Activated T-helper 9 cell treated with anti-CD3 and anti-CD28 coated beads, Interleukin-2, amount 50 U/mL, for 16 hours (primary cell): ENCODE results near the gene ZNF146.
"Not testable (repeated sequence)": the region's sequence is repeated elsewhere in the genome, so short reads cannot be mapped to it uniquely, and the experiment has no call there.

Source experiments
- DNase-seq: peaks from one replicate; pipeline ENCODE4 v3.0.0-alpha.2; 2020; ENCODE audit warnings: low read depth

ZNF146 gene

DNA sequence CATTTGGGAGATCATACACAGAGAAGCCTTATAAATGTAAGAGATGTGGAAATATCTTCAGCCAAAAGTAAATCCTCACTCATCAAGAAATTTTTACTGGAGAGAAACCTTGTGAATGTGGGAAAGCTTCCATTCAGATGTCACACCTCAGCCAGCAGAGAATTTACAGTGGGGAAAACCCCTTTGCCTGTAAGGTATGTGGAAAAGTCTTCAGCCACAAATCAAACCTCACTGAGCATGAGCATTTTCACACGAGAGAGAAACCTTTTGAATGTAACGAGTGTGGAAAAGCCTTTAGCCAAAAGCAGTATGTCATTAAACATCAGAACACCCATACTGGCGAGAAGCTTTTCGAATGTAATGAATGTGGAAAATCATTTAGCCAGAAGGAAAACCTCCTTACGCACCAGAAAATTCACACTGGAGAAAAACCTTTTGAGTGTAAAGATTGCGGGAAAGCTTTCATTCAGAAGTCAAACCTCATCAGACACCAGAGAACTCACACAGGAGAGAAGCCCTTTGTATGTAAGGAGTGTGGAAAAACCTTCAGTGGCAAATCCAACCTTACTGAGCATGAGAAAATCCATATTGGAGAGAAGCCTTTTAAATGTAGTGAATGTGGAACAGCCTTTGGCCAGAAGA, 21.5 kb downstream of the ZNF146 start:
- no peak for DNase-seq

- DNase-seq = no peak
Measured at GRCh38 chr19:36236946-36237310, 22.0 kb downstream of the ZNF146 start.

DNA sequence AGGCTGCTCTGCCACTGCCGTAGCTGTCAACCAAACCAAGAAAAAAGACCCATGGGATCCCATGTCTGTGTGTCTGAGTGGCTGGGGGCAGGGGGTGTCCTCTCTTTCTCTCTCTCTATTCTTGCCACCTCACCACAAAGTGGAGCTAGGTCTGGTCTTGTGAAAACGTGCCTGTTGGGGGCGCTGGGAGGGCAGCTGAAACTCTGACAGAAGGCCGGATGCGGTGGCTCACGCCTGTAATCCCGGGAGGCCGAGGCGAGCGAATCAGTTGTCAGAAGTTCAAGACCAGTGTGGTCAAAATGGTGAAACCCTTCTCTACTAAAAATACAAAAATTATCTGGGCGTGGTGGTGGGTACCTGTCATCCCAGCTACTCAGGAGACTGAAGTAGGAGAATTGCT, 29.2 kb downstream of the ZNF146 start:
- no peak for DNase-seq

GRCh38 chr19:36245210-36246005, 30.5 kb downstream of the ZNF146 start:
- DNase-seq = no peak

DNA sequence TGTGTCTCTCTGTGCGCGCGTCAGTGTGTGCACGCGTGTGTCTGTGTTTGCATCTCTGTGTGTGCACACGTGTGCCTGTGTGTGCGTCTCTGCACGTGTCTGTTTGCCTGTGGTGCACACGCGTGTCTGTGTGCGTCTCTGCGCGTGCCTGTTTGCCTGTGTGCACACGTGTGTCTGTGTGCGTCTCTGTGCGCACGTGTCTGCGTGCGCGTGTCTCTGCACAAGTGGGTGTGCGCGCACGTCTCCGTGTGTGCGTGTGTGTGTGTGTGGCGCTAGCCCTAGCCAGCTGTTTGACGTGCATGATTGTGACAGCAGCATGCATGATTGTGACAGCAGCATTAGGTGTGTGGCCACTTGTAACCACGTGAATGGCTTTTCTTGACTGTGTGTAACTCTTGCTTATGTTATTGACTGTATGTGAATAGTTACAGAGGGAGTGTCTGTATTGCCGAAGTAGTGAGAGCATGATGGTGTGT, 31.1 kb downstream of the ZNF146 start:
- no peak for DNase-seq

- no peak for DNase-seq
Measured at GRCh38 chr19:36252047-36252446, 37.1 kb downstream of the ZNF146 start.

GRCh38 chr19:36254848-36255247, 39.9 kb downstream of the ZNF146 start:
- no peak for DNase-seq

GRCh38 chr19:36255316-36255715, 40.4 kb downstream of the ZNF146 start:
- DNase-seq = no peak

DNA sequence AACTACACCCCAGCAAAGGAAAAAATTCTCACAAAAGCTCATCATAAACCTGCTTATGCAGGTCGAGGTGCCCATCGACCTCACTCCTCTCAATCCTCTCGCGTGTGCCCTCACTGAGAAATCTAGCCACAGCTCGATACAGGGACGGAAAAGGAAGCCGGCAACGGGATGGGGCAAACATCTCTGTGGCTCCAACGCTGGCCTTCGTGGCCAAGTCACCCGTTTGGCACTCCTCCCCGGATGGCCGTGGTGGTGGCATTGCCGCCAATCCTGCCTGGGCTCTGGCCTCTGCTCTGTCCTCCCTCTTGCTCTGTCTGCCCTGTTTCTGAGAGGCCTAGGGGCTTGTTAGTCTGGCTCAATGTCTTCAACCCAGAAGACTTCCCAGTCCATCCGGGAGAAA, 41.2 kb downstream of the ZNF146 start:
- no peak for DNase-seq

- DNase-seq = no peak
Measured at GRCh38 chr19:36256853-36257519, 42.1 kb downstream of the ZNF146 start.

DNA sequence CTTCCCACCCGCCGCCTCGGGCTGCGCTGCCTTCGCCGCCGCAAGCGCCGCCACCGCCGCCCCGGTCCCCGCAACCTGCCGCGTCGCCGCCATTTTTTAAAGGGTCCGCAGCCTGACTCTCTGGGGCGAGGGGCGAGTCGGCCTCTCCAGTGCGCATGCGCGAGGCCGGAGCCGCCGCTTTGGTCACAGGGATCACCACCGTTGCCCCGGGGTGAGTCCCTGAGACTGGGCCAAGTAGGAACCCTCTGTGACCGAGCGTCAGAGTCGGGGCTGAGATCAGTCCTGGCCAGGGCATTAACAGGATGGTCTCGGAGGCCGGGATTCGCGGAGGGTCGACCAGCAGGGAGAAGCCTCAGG, 42.6 kb downstream of the ZNF146 start:
- no peak for DNase-seq

GRCh38 chr19:36258028-36258875, 43.3 kb downstream of the ZNF146 start:
- DNase-seq = no peak

DNA sequence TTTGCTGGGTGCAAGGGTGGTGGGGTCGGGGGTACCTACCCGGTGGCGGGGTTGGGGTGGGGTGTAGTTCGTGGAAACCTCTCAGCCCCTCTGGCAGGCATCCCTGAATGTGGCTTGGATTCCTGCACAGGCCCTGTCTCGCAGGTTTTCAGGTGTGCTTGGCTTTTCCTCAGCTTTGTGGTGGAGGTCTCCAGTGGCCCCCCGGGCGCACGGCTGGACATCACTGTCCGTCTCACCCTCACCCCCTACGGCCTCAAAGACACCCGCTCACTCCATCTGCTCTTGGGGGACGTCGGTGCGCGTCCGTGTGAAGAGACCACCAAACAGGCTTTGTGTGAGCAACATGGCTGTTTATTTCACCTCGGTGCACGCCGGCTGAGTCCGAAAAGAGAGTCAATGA, 44.3 kb downstream of the ZNF146 start:
- no peak for DNase-seq

GRCh38 chr19:36265064-36265463, 50.2 kb downstream of the ZNF146 start:
- DNase-seq = no peak

GRCh38 chr19:36265856-36266374, 51.0 kb downstream of the ZNF146 start:
- DNase-seq = no peak

DNA sequence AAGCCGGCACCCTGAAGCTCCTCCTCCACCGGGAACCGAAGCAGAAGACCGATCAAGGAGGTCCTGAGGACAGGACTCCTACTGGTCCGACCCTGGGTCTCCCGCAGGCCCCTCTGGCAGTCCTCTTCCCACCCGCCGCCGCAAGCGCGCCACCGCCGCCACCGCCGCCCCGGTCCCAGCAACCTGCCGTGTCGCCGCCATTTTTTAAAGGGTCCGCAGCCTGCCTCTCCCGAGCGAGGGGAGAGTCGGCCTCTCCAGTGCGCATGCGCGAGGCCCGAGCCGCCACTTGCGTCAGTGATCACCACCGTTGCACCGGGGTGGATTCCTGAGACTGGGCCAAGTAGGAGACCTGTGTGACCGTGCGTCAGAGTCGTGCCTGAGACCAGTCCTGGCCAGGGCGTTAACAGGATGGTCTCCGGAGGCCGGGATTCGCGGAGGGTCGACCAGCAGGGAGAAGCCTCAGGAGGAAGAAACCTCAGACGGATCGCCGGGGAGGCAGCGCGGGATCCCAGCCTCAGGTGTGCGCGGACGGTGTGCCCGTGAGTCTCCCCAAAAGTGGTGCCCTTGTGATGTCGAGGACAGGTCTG, 51.6 kb downstream of the ZNF146 start:
- no peak for DNase-seq

GRCh38 chr19:36267061-36267845, 52.3 kb downstream of the ZNF146 start:
- no peak for DNase-seq

DNA sequence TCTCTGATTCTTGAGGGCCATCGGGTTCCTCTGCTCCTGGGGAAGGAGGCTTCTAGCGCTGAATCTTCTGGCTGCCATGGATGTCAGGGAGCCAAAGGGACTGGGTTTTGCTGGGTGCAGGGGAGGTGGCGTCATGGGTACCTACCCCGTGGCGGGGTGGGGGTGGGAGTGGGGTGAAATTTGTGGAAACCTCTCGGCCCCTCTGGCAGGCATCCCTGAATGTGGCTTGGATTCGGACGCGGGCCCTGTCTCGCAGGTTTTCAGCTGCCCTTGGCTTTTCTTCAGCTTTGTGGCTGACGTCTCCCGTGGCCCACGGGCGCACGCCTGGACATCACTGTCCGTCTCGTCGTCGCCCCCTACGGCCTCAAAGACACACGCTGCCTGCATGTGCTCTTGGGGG, 53.2 kb downstream of the ZNF146 start:
- DNase-seq = not testable (repeated sequence)

DNA sequence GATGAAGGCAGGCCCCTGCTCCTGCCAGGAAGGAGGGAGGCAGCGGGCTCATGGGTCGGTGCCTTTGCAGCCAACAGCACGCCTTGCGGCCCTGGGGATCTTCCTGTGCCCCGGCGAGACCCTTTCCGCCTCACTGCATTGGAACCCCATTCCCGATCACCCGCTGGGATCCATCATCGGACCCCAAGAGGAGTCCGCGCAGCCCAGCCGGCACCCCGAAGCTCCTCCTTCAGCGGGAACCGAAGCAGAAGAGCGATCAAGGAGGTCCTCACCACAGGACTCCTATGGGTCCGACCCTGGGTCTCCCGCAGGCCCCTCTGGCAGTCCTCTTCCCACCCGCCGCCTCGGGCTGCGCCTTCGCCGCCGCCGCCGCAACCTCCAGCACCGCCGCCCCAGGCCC, 53.7 kb downstream of the ZNF146 start:
- not testable (repeated sequence) for DNase-seq

- not testable (repeated sequence) for DNase-seq
Measured at GRCh38 chr19:36269295-36269694, 54.4 kb downstream of the ZNF146 start.
